Endothelial cell (in vitro differentiated cells): ENCODE data around the gene AIMP1. TPM values are rescaled to one million over a fixed set of nuclear protein-coding genes. Genes with fewer than 3 reads are reported as not detected.

Source experiments
- DNase-seq: peaks from one replicate; pipeline ENCODE4 v3.0.0; 2021; ENCODE audit warnings: low spot score
- H3K27ac Mint-ChIP-seq: one replicate; pipeline ENCODE4 v1.8.0; 2021; ENCODE audit warnings: mixed read lengths, inconsistent platforms; ENCODE audit not compliant: unreplicated experiment
- H3K27me3 Mint-ChIP-seq: one replicate; pipeline ENCODE4 v1.8.0; 2021; ENCODE audit warnings: mild to moderate bottlenecking, moderate library complexity, mixed read lengths, inconsistent platforms; ENCODE audit not compliant: unreplicated experiment
- H3K36me3 Mint-ChIP-seq: one replicate; pipeline ENCODE4 v1.8.0; 2021; ENCODE audit warnings: mild to moderate bottlenecking, low read depth, mixed read lengths, inconsistent platforms; ENCODE audit not compliant: unreplicated experiment
- H3K4me1 Mint-ChIP-seq: one replicate; pipeline ENCODE4 v1.8.0; 2021; ENCODE audit warnings: mild to moderate bottlenecking, mixed read lengths, inconsistent platforms; ENCODE audit not compliant: unreplicated experiment
- H3K4me3 Mint-ChIP-seq: one replicate; pipeline ENCODE4 v1.8.0; 2021; ENCODE audit warnings: mild to moderate bottlenecking, mixed read lengths, inconsistent platforms; ENCODE audit not compliant: unreplicated experiment
- H3K9me3 Mint-ChIP-seq: one replicate; pipeline ENCODE4 v1.8.0; 2021; ENCODE audit warnings: mixed read lengths, inconsistent platforms; ENCODE audit not compliant: unreplicated experiment
- CTCF ChIP-seq: fragments of 200-600 bp; sonication (generic); IDR thresholded peaks from one replicate; pipeline ENCODE4 v1.5.0; 2021; ENCODE audit warnings: antibody characterized with exemption; ENCODE audit not compliant: unreplicated experiment
- total RNA-seq: library from RNA; stranded (reverse); fragmentation: NEBNext Ultra II Directional; extraction: Animal tissue kit (Norgen Biotek cat#: 25700); gene quantifications from one replicate; pipeline ENCODE4 v1.2.1, GENCODE V29; 2021; ENCODE audit not compliant: unreplicated experiment

AIMP1 gene
- total RNA-seq, 1 donor from 2014 or later = 25.4 TPM

DNA sequence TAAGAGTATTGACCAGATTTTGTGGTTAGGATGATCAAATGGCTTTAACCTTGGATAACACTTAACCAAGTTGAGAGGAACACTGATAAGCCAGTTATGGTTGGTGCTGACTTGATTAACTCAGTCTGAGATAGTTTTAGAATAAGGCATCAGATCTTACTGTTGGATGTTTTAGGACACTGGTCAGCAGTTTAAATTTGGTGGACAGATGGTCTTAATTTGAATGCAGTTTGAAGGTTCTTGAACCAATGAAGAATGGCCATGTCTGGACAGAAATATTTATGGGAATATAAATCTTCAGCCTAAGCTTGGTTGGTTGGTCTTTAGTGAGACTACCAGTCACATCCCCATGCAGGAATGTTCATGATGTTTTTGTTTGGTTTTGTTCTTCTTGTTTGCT, 54.8 kb downstream of the AIMP1 start:
- no peak for DNase-seq
- no peak for TF ChIP-seq CTCF
- H3K4me1 Mint-ChIP-seq = peaks cover 22% of the 10 kb centered on the region
- H3K27me3 Mint-ChIP-seq = no peaks in the 10 kb centered on the region
- no peaks in the 10 kb centered on the region for H3K36me3 Mint-ChIP-seq
- no peak overlapping the region for H3K27ac Mint-ChIP-seq
- no peak overlapping the region for H3K4me3 Mint-ChIP-seq
- H3K9me3 Mint-ChIP-seq = no peaks in the 10 kb centered on the region

- Mint-ChIP-seq H3K4me3 (no peak overlapping the region), H3K4me1 (peaks cover 14% of the 10 kb centered on the region), H3K27me3 (no peaks in the 10 kb centered on the region), H3K9me3 (no peaks in the 10 kb centered on the region), H3K36me3 (no peaks in the 10 kb centered on the region), H3K27ac (no peak overlapping the region)
- TF ChIP-seq CTCF = no peak
- DNase-seq = no peak
Measured at GRCh38 chr4:106373026-106373425, 56.7 kb downstream of the AIMP1 start.

DNA sequence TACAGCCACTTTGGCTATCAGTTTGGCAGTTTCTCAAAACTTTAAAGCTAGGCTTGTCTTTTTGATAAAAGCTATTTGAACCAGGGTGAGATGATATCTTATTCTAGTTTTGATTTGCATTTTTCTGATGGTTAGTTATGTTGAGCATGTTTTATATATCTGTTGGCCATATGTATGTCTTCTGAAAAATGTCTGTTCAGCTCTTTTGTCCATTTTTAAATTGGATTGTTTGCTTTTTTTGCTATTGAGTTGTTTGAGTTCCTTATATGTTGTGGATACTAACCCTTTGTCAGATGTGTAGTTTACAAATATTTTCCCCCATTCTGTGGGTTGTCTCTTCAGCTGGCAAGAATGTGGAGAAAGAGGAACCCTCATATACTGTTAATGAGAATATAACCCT, 63.8 kb downstream of the AIMP1 start:
- no peak for DNase-seq
- peaks cover 4% of the 10 kb centered on the region for H3K36me3 Mint-ChIP-seq
- no peaks in the 10 kb centered on the region for H3K9me3 Mint-ChIP-seq
- no peak overlapping the region for H3K27ac Mint-ChIP-seq
- H3K4me3 Mint-ChIP-seq = no peak overlapping the region
- no peak for TF ChIP-seq CTCF
- H3K27me3 Mint-ChIP-seq = peaks cover 2% of the 10 kb centered on the region
- no peaks in the 10 kb centered on the region for H3K4me1 Mint-ChIP-seq

- H3K36me3 Mint-ChIP-seq = peaks cover 4% of the 10 kb centered on the region
- H3K27me3 Mint-ChIP-seq = peaks cover 2% of the 10 kb centered on the region
- H3K9me3 Mint-ChIP-seq = no peaks in the 10 kb centered on the region
- H3K4me1 Mint-ChIP-seq = no peaks in the 10 kb centered on the region
- TF ChIP-seq CTCF = no peak
- no peak overlapping the region for H3K4me3 Mint-ChIP-seq
- DNase-seq = no peak
- H3K27ac Mint-ChIP-seq = no peak overlapping the region
Measured at GRCh38 chr4:106384878-106385277, 68.5 kb downstream of the AIMP1 start.

- TF ChIP-seq CTCF = no peak
- peaks cover 2% of the 10 kb centered on the region for H3K27me3 Mint-ChIP-seq
- H3K4me3 Mint-ChIP-seq = no peak overlapping the region
- H3K9me3 Mint-ChIP-seq = no peaks in the 10 kb centered on the region
- DNase-seq = no peak
- peaks cover 4% of the 10 kb centered on the region for H3K36me3 Mint-ChIP-seq
- H3K27ac Mint-ChIP-seq = no peak overlapping the region
- H3K4me1 Mint-ChIP-seq = no peaks in the 10 kb centered on the region
Measured at GRCh38 chr4:106385853-106386393, 69.6 kb downstream of the AIMP1 start.
